NB4 (cell line): ENCODE results near the gene OR6B1.

Experiments used
- CTCF ChIP-seq: IDR thresholded peaks from one replicate; pipeline ENCODE4 v1.5.1; 2012; ENCODE audit warnings: low read depth, low read length
- MAX ChIP-seq: IDR thresholded peaks from 2 replicates; pipeline ENCODE4 v1.6.1; 2011; ENCODE audit warnings: low read depth, low read length
- MYC ChIP-seq: IDR thresholded peaks from 2 replicates; pipeline ENCODE4 v1.6.1; 2011; ENCODE audit warnings: low read depth, low read length
- POLR2A ChIP-seq: IDR thresholded peaks from 2 replicates; pipeline ENCODE4 v1.6.1; 2011; ENCODE audit warnings: mild to moderate bottlenecking; ENCODE audit not compliant: insufficient read length; ENCODE audit errors: extremely low read depth

GRCh38 chr7:144035385-144035784 lies 35.3 kb downstream of the OR6B1 start:
- TF ChIP-seq POLR2A = no peak
- TF ChIP-seq CTCF = no peak
- no peak for TF ChIP-seq MAX
- no peak for TF ChIP-seq MYC
